ENCODE data around the gene TLE6.
"Not testable (repeated sequence)": the region's sequence is repeated elsewhere in the genome, so short reads cannot be mapped to it uniquely, and the experiment has no call there.

TLE6 gene

GRCh38 chr19:3033595-3034405 lies 56.4 kb downstream of the TLE6 start:
- TF ChIP-seq CTCF (IDR thresholded peaks at IDR 0.05; ENCODE audit: insufficient read depth, low read length, missing control alignments) = no peak
- ChIA-PET POLR2A (no interaction called here), CTCF (interaction anchor here (0.6 to 0.7 kb wide), 2 partner anchors 42 to 215 kb away, joined by 3 read pairs; no protein-coding TSS in a partner anchor)
- no peak overlapping the region for H3K4me3 ChIP-seq (ENCODE audit: low read depth, low read length)
- DNase-seq (ENCODE audit: low read depth, low spot score) = no peak

- no peak overlapping the region; the same call in 1 of the 2 replicates for H3K4me3 ChIP-seq (ENCODE audit: low read depth, low read length)
- ChIA-PET CTCF (interaction anchor here (0.6 to 0.7 kb wide), 2 partner anchors 41 to 215 kb away, joined by 3 read pairs; no protein-coding TSS in a partner anchor), POLR2A (no interaction called here)
- no peak for TF ChIP-seq CTCF (IDR thresholded peaks at IDR 0.05; ENCODE audit: insufficient read depth, low read length, missing control alignments)
- DNase-seq (ENCODE audit: low read depth, low spot score) = no peak
Observed at GRCh38 chr19:3034406-3034655, 57.0 kb downstream of the TLE6 start.

- no peak for TF ChIP-seq CTCF (IDR thresholded peaks at IDR 0.05; ENCODE audit: insufficient read depth, low read length, missing control alignments)
- no peak for DNase-seq (ENCODE audit: low read depth, low spot score)
- peak overlapping the region; percentile 61 for H3K4me3 ChIP-seq (ENCODE audit: low read depth, low read length)
- POLR2A ChIA-PET = interaction anchor here (1.1 to 2.2 kb wide), 3 partner anchors 17 to 28 kb away, joined by 3 to 11 read pairs (median 6); partner anchors contain the start of gene TLE5
- CTCF ChIA-PET = interaction anchor here (0.7 to 2.6 kb wide), 7 partner anchors 17 to 216 kb away, joined by 3 to 13 read pairs (median 5); no protein-coding TSS in a partner anchor
Observed at GRCh38 chr19:3034656-3035541, 57.5 kb downstream of the TLE6 start.

- POLR2A ChIA-PET = interaction anchor here (0.6 to 2.2 kb wide), 5 partner anchors 14 to 85 kb away, joined by 3 to 11 read pairs (median 4); partner anchors contain the start of gene TLE5
- peak; percentile 86 for DNase-seq (ENCODE audit: low read depth, low spot score)
- TF ChIP-seq CTCF (IDR thresholded peaks at IDR 0.05; ENCODE audit: insufficient read depth, low read length, missing control alignments) = no peak
- H3K4me3 ChIP-seq (ENCODE audit: low read depth, low read length) = peak overlapping the region; percentile 61
- CTCF ChIA-PET = interaction anchor here (0.6 to 2.6 kb wide), 11 partner anchors 16 to 84 kb away, joined by 3 to 13 read pairs (median 5); partner anchors contain the start of gene TLE5
Observed at GRCh38 chr19:3035542-3036118, 58.3 kb downstream of the TLE6 start.

- CTCF ChIA-PET = interaction anchor here (0.6 to 2.6 kb wide), 11 partner anchors 16 to 85 kb away, joined by 3 to 13 read pairs (median 5); partner anchors contain the start of gene TLE5
- DNase-seq (ENCODE audit: low read depth, low spot score) = no peak
- TF ChIP-seq CTCF (IDR thresholded peaks at IDR 0.05; ENCODE audit: insufficient read depth, low read length, missing control alignments) = no peak
- peak overlapping the region; percentile 55 for H3K4me3 ChIP-seq (ENCODE audit: low read depth, low read length)
- POLR2A ChIA-PET = interaction anchor here (0.6 to 2.2 kb wide), 5 partner anchors 14 to 86 kb away, joined by 3 to 11 read pairs (median 4); partner anchors contain the start of gene TLE5
Observed at GRCh38 chr19:3036119-3036976, 59.0 kb downstream of the TLE6 start.

- ChIA-PET CTCF (interaction anchor here (1.1 to 2.6 kb wide), 7 partner anchors 16 to 86 kb away, joined by 3 to 13 read pairs (median 6); partner anchors contain the start of gene TLE5), POLR2A (interaction anchor here (1.6 to 2.2 kb wide), 2 partner anchors 15 to 87 kb away, joined by 4 to 11 read pairs; no protein-coding TSS in a partner anchor)
- not testable (repeated sequence) for DNase-seq (ENCODE audit: low read depth, low spot score); H3K4me3 ChIP-seq (ENCODE audit: low read depth, low read length)
Observed at GRCh38 chr19:3036977-3037544, 59.7 kb downstream of the TLE6 start.

Data from AG04449 (cell line).